Gastroesophageal sphincter (tissue), 4 donors: Measurements from ENCODE around the gene TAS1R3. TPM values are rescaled to one million over a fixed set of nuclear protein-coding genes. Genes with fewer than 3 reads are reported as not detected.

ENCODE experiments used
- ATAC-seq: fragments of 150-250 bp; one replicate; pipeline ENCODE4 v1.9.1; 2016; ENCODE audit warnings: mild to moderate bottlenecking, moderate library complexity
- H3K27ac ChIP-seq, 4 donors: fragments of 200-600 bp; sonication (generic) in 3 of 4; 1 replicate in 3 of 4; 2 replicates in 1 of 4; pipeline ENCODE4 v1.5.1; 2016 to 2019
- H3K27me3 ChIP-seq: fragments of 200-600 bp; sonication (generic); one replicate; pipeline ENCODE4 v1.5.1; 2019
- H3K36me3 ChIP-seq, 2 donors: fragments of 200-600 bp; sonication (generic); one replicate each; pipeline ENCODE4 v1.5.1; 2019; ENCODE audit warnings: control low read depth in 1 of 2
- H3K4me1 ChIP-seq, 3 donors: fragments of 200-600 bp; sonication (generic); 1 replicate in 2 of 3; 2 replicates in 1 of 3; pipeline ENCODE4 v1.5.1; 2016 to 2019; ENCODE audit warnings: control low read depth in 2 of 3
- H3K4me3 ChIP-seq, 2 donors: fragments of 200-600 bp; sonication (generic); one replicate each; pipeline ENCODE4 v1.5.1; 2019; ENCODE audit warnings: mild to moderate bottlenecking in 1 of 2, moderate library complexity in 1 of 2
- H3K9me3 ChIP-seq, 3 donors: fragments of 200-600 bp; sonication (generic); one replicate each; pipeline ENCODE4 v1.5.1; 2017 to 2019; ENCODE audit warnings: control low read depth in 2 of 3
- CTCF ChIP-seq, 4 experiments: fragments of 200-600 bp in 2 of 4; fragments of 450-650 bp in 2 of 4; sonication (generic) in 1 of 4; IDR thresholded peaks; one replicate each; pipeline ENCODE4 v1.5.1; 2017 to 2019; ENCODE audit warnings: antibody characterized with exemption in 4 of 4, mild to moderate bottlenecking in 2 of 4, moderate library complexity in 2 of 4
- EP300 ChIP-seq: sonication (generic); formaldehyde crosslinking; IDR thresholded peaks from one replicate; pipeline ENCODE4 v1.6.1; 2017; ENCODE audit warnings: antibody characterized with exemption, mild to moderate bottlenecking
- POLR2A ChIP-seq, 2 donors: fragments of 450-650 bp; IDR thresholded peaks; one replicate each; pipeline ENCODE4 v1.6.1; 2017; ENCODE audit warnings: antibody characterized with exemption in 2 of 2, mild to moderate bottlenecking in 2 of 2, moderate library complexity in 1 of 2
- POLR2AphosphoS5 ChIP-seq: sonication (generic); formaldehyde crosslinking; IDR thresholded peaks from one replicate; pipeline ENCODE4 v1.6.1; 2017; ENCODE audit warnings: antibody characterized with exemption
- WGBS, 2 donors: methylation state at CpG; one replicate each; pipeline ENCODE4 v1.1.5; 2018; ENCODE audit warnings: low coverage in 1 of 2; 5-methylcytosine and 5-hydroxymethylcytosine counted together
- total RNA-seq, 4 donors: library from RNA; depleted of rRNA; stranded (reverse); fragments of >200 nt; gene quantifications; one replicate each; pipeline ENCODE4 v1.1.0, GENCODE V29; 2016

The TAS1R3 gene
- total RNA-seq, 4 donors from 2014 or later = 0.12 to 0.54 (median 0.40) TPM; not detected in 1

- ATAC-seq = no peak
- Histone ChIP-seq H3K4me3 (no peak overlapping the region), H3K27me3 (no peaks in the 10 kb centered on the region), H3K9me3 (no peaks in the 10 kb centered on the region), H3K36me3 (peaks cover 0 to 38% of the 10 kb centered on the region in 2 donors), H3K27ac (peak overlapping the region in 3 of 4 donors; percentile 85 to 89 (median 86)), H3K4me1 (peaks cover 3 to 94% (median 52%) of the 10 kb centered on the region in 3 donors)
- 80% methylated on average over 2 of the region's 8 CpGs; no CpG with 5 or more reads in 1 of the 2 donors for WGBS, 2 donors
- TF ChIP-seq EP300 (no peak), POLR2A (IDR thresholded peaks at IDR 0.05) (no peak), CTCF (IDR thresholded peaks at IDR 0.05) (no peak), POLR2AphosphoS5 (no peak)
Measured at GRCh38 chr1:1321477-1321876, 9.6 kb upstream of the TAS1R3 start.

GRCh38 chr1:1322418-1322817 lies 8.7 kb upstream of the TAS1R3 start:
- H3K27me3 ChIP-seq = no peaks in the 10 kb centered on the region
- H3K9me3 ChIP-seq = no peaks in the 10 kb centered on the region
- ATAC-seq = no peak
- TF ChIP-seq CTCF (IDR thresholded peaks at IDR 0.05) (no peak), EP300 (no peak), POLR2A (IDR thresholded peaks at IDR 0.05) (no peak), POLR2AphosphoS5 (no peak)
- peaks cover 3 to 93% (median 51%) of the 10 kb centered on the region in 3 donors for H3K4me1 ChIP-seq
- WGBS, 2 donors = 93% methylated on average over 3 of the region's 14 CpGs; no CpG with 5 or more reads in 1 of the 2 donors
- no peak overlapping the region for H3K4me3 ChIP-seq
- peaks cover 0 to 38% of the 10 kb centered on the region in 2 donors for H3K36me3 ChIP-seq
- H3K27ac ChIP-seq = peak overlapping the region in 1 of 4 donors; percentile 85

GRCh38 chr1:1322952-1323351 lies 8.1 kb upstream of the TAS1R3 start:
- H3K27ac ChIP-seq = peak overlapping the region in 1 of 4 donors; percentile 85
- no peaks in the 10 kb centered on the region for H3K27me3 ChIP-seq
- TF ChIP-seq POLR2A (IDR thresholded peaks at IDR 0.05) = no peak
- TF ChIP-seq EP300 = no peak
- TF ChIP-seq POLR2AphosphoS5 = no peak
- H3K9me3 ChIP-seq = no peaks in the 10 kb centered on the region
- no peak overlapping the region for H3K4me3 ChIP-seq
- peaks cover 3 to 87% (median 45%) of the 10 kb centered on the region in 3 donors for H3K4me1 ChIP-seq
- no peak for ATAC-seq
- peaks cover 0 to 42% of the 10 kb centered on the region in 2 donors for H3K36me3 ChIP-seq
- 77 to 84% methylated on average over 2 to 4 of the region's 10 CpGs for WGBS, 2 donors

GRCh38 chr1:1324084-1324523 lies 7.0 kb upstream of the TAS1R3 start:
- peaks cover 0 to 45% of the 10 kb centered on the region in 2 donors for H3K36me3 ChIP-seq
- H3K4me1 ChIP-seq = peaks cover 0 to 76% (median 40%) of the 10 kb centered on the region in 3 donors
- ATAC-seq = no peak
- H3K9me3 ChIP-seq = no peaks in the 10 kb centered on the region
- peak overlapping the region; percentile 51 to 92 (median 88) for H3K27ac ChIP-seq
- WGBS, 2 donors = 0% methylated on average over 8 of the region's 41 CpGs; no CpG with 5 or more reads in 1 of the 2 donors
- peak overlapping the region; percentile 51 to 87 for H3K4me3 ChIP-seq
- no peak for TF ChIP-seq CTCF (IDR thresholded peaks at IDR 0.05)
- TF ChIP-seq POLR2AphosphoS5 = no peak
- no peak for TF ChIP-seq EP300
- TF ChIP-seq POLR2A (IDR thresholded peaks at IDR 0.05) = no peak
- no peaks in the 10 kb centered on the region for H3K27me3 ChIP-seq

- Histone ChIP-seq H3K4me1 (peaks cover 0 to 70% (median 40%) of the 10 kb centered on the region in 3 donors), H3K4me3 (peak within 1 kb of the TSS; percentile 51 to 87), H3K9me3 (no peaks in the 10 kb centered on the region), H3K27ac (peak within 1 kb of the TSS; percentile 51 to 92 (median 88)), H3K27me3 (no peaks in the 10 kb centered on the region), H3K36me3 (peaks cover 0 to 41% of the 10 kb centered on the region in 2 donors)
- TF ChIP-seq EP300 = no peak
- TF ChIP-seq CTCF (IDR thresholded peaks at IDR 0.05) = peak in 1 of 4 experiments; percentile 20
- TF ChIP-seq POLR2A (IDR thresholded peaks at IDR 0.05) = peak; percentile 56 to 75
- peak; percentile 87 for TF ChIP-seq POLR2AphosphoS5
- no CpG with 5 or more reads among the region's 84 CpGs for WGBS, 2 donors
- ATAC-seq = peak; percentile 94
Measured at GRCh38 chr1:1324524-1325287, 6.4 kb upstream of the TAS1R3 start, which contains the start of the genes CPTP and INTS11. Gene CPTP (plus strand): TSS chr1:1324802. CDS start chr1:1326911, 2,109 bp downstream. Gene INTS11 (minus strand): TSS chr1:1324660. CDS start chr1:1324608, 52 bp downstream.
